Stimulated activated CD8-positive, alpha-beta memory T cell treated with anti-CD3 and anti-CD28 coated beads, Interleukin-15, amount 100 ng/mL, for 24 hours (primary cell): ENCODE measurements around the gene GPC6.

ENCODE experiments used
- DNase-seq: peaks from one replicate; pipeline ENCODE4 v3.0.0-alpha.2; 2020; ENCODE audit warnings: low read depth

The GPC6 gene

GRCh38 chr13:94115054-94115453, 888.4 kb downstream of the GPC6 start:
- no peak for DNase-seq

GRCh38 chr13:94119360-94119936, 892.8 kb downstream of the GPC6 start:
- no peak for DNase-seq

GRCh38 chr13:94120878-94121277, 894.3 kb downstream of the GPC6 start:
- DNase-seq: no peak

- DNase-seq: no peak
Measured at GRCh38 chr13:94121686-94122085, 895.1 kb downstream of the GPC6 start.

GRCh38 chr13:94122300-94122915, 895.8 kb downstream of the GPC6 start:
- DNase-seq: no peak

GRCh38 chr13:94123557-94123956, 897.0 kb downstream of the GPC6 start:
- no peak for DNase-seq

GRCh38 chr13:94128430-94128829, 901.8 kb downstream of the GPC6 start:
- DNase-seq: no peak

- DNase-seq: no peak
Measured at GRCh38 chr13:94129490-94129894, 902.9 kb downstream of the GPC6 start.

- DNase-seq: no peak
Measured at GRCh38 chr13:94138831-94139230, 912.2 kb downstream of the GPC6 start.

- no peak for DNase-seq
Measured at GRCh38 chr13:94139393-94139995, 912.9 kb downstream of the GPC6 start.

GRCh38 chr13:94140027-94140426, 913.4 kb downstream of the GPC6 start:
- no peak for DNase-seq

- DNase-seq: no peak
Measured at GRCh38 chr13:94140511-94140910, 913.9 kb downstream of the GPC6 start.

GRCh38 chr13:94143624-94144350, 917.2 kb downstream of the GPC6 start:
- DNase-seq: no peak

- no peak for DNase-seq
Measured at GRCh38 chr13:94145966-94146365, 919.4 kb downstream of the GPC6 start.

- DNase-seq: no peak
Measured at GRCh38 chr13:94153586-94153985, 927.0 kb downstream of the GPC6 start.

GRCh38 chr13:94154367-94154766, 927.8 kb downstream of the GPC6 start:
- DNase-seq: no peak

- no peak for DNase-seq
Measured at GRCh38 chr13:94157705-94158218, 931.2 kb downstream of the GPC6 start.

GRCh38 chr13:94160875-94161274, 934.3 kb downstream of the GPC6 start:
- no peak for DNase-seq

- no peak for DNase-seq
Measured at GRCh38 chr13:94162289-94162688, 935.7 kb downstream of the GPC6 start.

- no peak for DNase-seq
Measured at GRCh38 chr13:94163535-94163934, 936.9 kb downstream of the GPC6 start.

- no peak for DNase-seq
Measured at GRCh38 chr13:94168783-94169453, 942.3 kb downstream of the GPC6 start.

- DNase-seq: no peak
Measured at GRCh38 chr13:94169454-94170144, 943.0 kb downstream of the GPC6 start.
